ENCODE data around the gene FAN1. TPM values are rescaled to one million over a fixed set of nuclear protein-coding genes. Genes with fewer than 3 reads are reported as not detected.
"Not testable (repeated sequence)": the region's sequence is repeated elsewhere in the genome, so short reads cannot be mapped to it uniquely, and the experiment has no call there.

The FAN1 gene
- polyA plus RNA-seq, 1 experiment = 11.8 TPM

DNA sequence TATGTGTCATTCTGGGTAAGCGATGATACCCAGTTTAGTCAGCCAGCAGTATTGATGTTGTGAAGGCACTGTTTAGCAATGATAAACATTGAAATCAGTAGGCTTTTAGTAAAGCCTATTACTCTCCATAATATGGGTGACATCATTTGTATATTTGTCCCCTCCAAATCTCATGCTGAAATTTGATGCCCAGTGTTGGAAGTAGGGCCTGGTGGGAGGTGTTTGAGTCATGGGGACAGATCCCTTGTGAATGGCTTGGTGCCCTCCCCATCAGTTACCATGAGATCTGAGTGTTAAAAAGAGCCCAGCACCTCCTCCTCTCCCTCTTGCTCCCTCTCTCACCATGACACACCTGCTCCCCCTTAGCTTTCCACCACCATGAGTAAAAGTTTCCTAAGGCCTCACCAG is 31.4 kb upstream of the FAN1 start:
- no peak for DNase-seq (ENCODE audit: low read depth, low spot score)
- ChIA-PET CTCF (interaction anchor here (1.0 kb wide), 1 partner anchor 13 kb away, joined by 5 read pairs; no protein-coding TSS in a partner anchor), POLR2A (no interaction called here)

DNA sequence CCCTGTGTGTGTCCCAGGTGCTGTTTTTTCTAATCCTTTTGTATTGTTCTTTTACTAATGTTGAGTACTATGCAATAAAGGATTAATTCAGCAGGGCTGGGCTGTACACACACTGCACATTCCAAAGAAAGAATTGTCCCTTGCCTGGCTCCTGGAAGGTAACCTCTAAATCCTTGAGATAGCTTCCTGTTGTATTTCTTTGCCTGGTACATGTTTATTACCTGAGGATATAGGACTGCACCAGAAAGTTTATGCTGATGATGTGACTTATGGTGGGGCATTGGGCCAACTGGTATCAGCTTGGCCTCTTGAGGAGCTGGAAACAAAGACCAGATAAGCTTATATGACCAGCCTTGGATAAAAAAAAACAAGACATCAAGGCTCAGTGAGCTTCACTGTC is 26.6 kb upstream of the FAN1 start:
- Histone ChIP-seq H3K27me3 (ENCODE audit: control insufficient read depth, insufficient read depth, low read length) (no peaks in the 10 kb centered on the region), H3K27ac (ENCODE audit: low read depth, low read length) (no peak overlapping the region), H3K4me3 (ENCODE audit: low read depth, low read length) (no peak overlapping the region), H3K9me3 (ENCODE audit: control insufficient read depth, insufficient read depth, low read length) (no peaks in the 10 kb centered on the region)
- TF ChIP-seq CTCF (IDR thresholded peaks at IDR 0.05; ENCODE audit: low read depth, low read length) = no peak
- ChIA-PET CTCF (no interaction called here), POLR2A (no interaction called here)
- no peak for DNase-seq (ENCODE audit: low read depth, low spot score)

More for the DNA sequence above, 31.4 kb upstream of the FAN1 start:
- TF ChIP-seq CTCF (IDR thresholded peaks at IDR 0.05; ENCODE audit: low read depth, low read length) = no peak
- H3K9me3 ChIP-seq (ENCODE audit: control insufficient read depth, insufficient read depth, low read length) = no peaks in the 10 kb centered on the region
- H3K27me3 ChIP-seq (ENCODE audit: control insufficient read depth, insufficient read depth, low read length) = peaks cover 3% of the 10 kb centered on the region
- no peak overlapping the region for H3K27ac ChIP-seq (ENCODE audit: low read depth, low read length)
- no peak overlapping the region for H3K4me3 ChIP-seq (ENCODE audit: low read depth, low read length)

DNA sequence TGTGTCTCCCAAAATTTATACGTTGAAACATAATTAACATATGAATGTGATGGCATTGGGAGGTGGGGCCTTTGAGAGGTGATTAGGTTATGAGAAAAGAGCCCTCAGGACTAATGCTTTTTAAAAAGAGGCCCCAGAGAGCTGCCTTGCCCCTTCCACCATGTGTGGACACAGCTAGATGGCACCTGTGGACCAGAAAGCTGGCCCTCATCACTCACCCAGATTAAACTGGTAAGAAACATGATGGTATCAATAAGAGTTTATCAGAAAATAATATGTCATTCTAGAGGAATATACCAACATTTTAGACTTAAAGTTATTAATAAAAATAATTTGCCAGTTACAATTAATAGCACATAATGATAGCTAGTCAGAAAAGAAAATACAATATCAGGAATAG is 25.2 kb upstream of the FAN1 start:
- H3K27ac ChIP-seq (ENCODE audit: low read depth, low read length) = no peak overlapping the region
- no peak overlapping the region for H3K4me3 ChIP-seq (ENCODE audit: low read depth, low read length)
- ChIA-PET POLR2A (no interaction called here), CTCF (interaction anchor here (1.2 kb wide), 1 partner anchor 19 kb away, joined by 3 read pairs; no protein-coding TSS in a partner anchor)
- H3K9me3 ChIP-seq (ENCODE audit: control insufficient read depth, insufficient read depth, low read length) = no peaks in the 10 kb centered on the region; the same call in 1 of the 2 replicates
- H3K27me3 ChIP-seq (ENCODE audit: control insufficient read depth, insufficient read depth, low read length) = no peaks in the 10 kb centered on the region
- DNase-seq (ENCODE audit: low read depth, low spot score) = no peak
- no peak for TF ChIP-seq CTCF (IDR thresholded peaks at IDR 0.05; ENCODE audit: low read depth, low read length)

GRCh38 chr15:30882849-30883433 is 20.8 kb upstream of the FAN1 start:
- ChIA-PET CTCF (no interaction called here), POLR2A (no interaction called here)
- Histone ChIP-seq H3K4me3 (ENCODE audit: low read depth, low read length) (no peak overlapping the region), H3K9me3 (ENCODE audit: control insufficient read depth, insufficient read depth, low read length) (no peaks in the 10 kb centered on the region; the same call in 1 of the 2 replicates), H3K27me3 (ENCODE audit: control insufficient read depth, insufficient read depth, low read length) (no peaks in the 10 kb centered on the region), H3K27ac (ENCODE audit: low read depth, low read length) (no peak overlapping the region)
- TF ChIP-seq CTCF (IDR thresholded peaks at IDR 0.05; ENCODE audit: low read depth, low read length) = no peak
- no peak for DNase-seq (ENCODE audit: low read depth, low spot score)

- H3K27me3 ChIP-seq (ENCODE audit: control insufficient read depth, insufficient read depth, low read length); POLR2A ChIA-PET; H3K4me3 ChIP-seq (ENCODE audit: low read depth, low read length); H3K27ac ChIP-seq (ENCODE audit: low read depth, low read length); CTCF ChIA-PET; H3K9me3 ChIP-seq (ENCODE audit: control insufficient read depth, insufficient read depth, low read length); DNase-seq (ENCODE audit: low read depth, low spot score): not testable (repeated sequence)
Observed at GRCh38 chr15:30883666-30884065, 20.0 kb upstream of the FAN1 start.

All from AG04450 (cell line).